ENCODE data around the gene PBRM1.

PBRM1 gene

DNA sequence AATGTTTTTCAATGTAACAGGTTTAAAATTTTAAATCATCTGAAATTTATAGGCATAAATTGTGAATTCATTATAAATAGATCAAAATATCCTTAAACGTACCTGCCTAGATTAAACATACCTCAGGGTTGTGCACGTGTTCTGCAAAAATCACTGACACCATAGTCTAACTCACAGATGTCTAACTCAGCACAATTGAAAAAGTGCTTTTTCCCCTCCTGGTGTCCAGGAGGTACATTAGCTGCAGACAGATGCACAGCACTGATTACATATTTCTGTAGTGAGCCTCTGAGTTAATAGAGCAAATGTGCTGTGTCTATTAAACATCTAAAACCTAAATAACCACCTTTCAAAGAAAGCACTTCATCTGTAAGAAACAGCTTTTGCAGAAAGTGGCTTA, 138.6 kb downstream of the PBRM1 start:
- no peak for DNase-seq (ENCODE audit: low spot score)

GRCh38 chr3:52546111-52546901, 139.4 kb downstream of the PBRM1 start:
- Histone ChIP-seq H3K4me3 (no peak overlapping the region), H3K27ac (no peak overlapping the region)
- no peak for DNase-seq (ENCODE audit: low spot score)
- TF ChIP-seq CTCF (IDR thresholded peaks at IDR 0.05): no peak

More for the DNA sequence above, 138.6 kb downstream of the PBRM1 start:
- Histone ChIP-seq H3K27ac (no peak overlapping the region), H3K4me3 (no peak overlapping the region)
- no peak for TF ChIP-seq CTCF (IDR thresholded peaks at IDR 0.05)

GRCh38 chr3:52544937-52545336, 140.8 kb downstream of the PBRM1 start:
- H3K27ac ChIP-seq: no peak overlapping the region
- no peak for TF ChIP-seq CTCF (IDR thresholded peaks at IDR 0.05)
- no peak for DNase-seq (ENCODE audit: low spot score)
- no peak overlapping the region for H3K4me3 ChIP-seq

DNA sequence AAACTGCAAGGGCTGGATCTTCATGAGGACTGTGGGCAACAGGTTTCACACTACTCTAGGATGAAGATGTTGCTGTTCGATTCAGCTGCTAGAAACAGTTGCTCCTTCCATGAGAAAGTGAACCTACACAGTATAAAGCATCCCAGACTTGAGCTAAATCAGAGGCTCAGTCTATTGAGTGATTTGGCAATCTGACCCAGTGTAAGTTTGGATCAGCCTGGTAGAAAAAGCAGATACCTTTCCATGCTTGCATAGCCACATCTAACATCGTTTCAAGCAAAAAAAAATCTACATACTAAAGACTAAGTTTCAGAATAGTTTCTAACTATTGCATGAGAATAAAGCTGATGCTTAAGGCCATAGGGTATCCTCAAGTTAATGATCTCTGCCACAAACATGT, 144.7 kb downstream of the PBRM1 start:
- no peak for TF ChIP-seq CTCF (IDR thresholded peaks at IDR 0.05)
- no peak overlapping the region for H3K27ac ChIP-seq
- DNase-seq (ENCODE audit: low spot score): no peak
- no peak overlapping the region for H3K4me3 ChIP-seq

DNA sequence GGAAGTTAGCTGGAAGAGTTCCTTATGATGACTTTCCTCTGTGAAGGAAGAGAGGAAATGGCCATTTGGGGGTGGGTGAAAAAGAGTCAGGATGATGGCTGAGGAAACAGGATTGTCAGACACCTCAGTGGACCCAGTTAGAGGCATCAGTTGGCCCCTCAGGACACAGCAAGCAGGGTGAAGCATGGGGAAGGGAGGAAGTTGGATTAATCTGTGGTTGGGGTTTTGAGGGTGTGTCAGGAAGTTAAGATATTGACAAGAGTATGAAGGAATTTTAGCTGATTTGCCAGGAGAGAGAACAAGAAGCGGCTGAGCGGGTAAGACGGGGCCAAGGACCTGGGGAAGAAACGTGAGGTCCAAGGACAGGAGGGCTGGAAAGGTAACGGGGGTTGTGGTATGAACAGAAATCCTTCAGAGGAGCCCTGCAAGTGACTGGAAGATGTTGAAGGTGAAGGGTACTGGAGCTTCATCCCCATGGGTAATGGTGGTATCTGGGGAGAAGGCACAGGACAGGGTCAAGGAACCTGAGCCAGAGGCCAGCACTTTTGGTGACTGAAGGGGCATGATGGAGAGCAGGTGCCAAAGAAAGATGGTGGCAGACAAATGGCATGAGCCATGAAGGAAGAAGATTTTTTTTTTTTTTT, 146.6 kb downstream of the PBRM1 start:
- Histone ChIP-seq H3K4me3 (peak overlapping the region; percentile 91), H3K27ac (no peak overlapping the region)
- no peak for TF ChIP-seq CTCF (IDR thresholded peaks at IDR 0.05)
- DNase-seq (ENCODE audit: low spot score): no peak

DNA sequence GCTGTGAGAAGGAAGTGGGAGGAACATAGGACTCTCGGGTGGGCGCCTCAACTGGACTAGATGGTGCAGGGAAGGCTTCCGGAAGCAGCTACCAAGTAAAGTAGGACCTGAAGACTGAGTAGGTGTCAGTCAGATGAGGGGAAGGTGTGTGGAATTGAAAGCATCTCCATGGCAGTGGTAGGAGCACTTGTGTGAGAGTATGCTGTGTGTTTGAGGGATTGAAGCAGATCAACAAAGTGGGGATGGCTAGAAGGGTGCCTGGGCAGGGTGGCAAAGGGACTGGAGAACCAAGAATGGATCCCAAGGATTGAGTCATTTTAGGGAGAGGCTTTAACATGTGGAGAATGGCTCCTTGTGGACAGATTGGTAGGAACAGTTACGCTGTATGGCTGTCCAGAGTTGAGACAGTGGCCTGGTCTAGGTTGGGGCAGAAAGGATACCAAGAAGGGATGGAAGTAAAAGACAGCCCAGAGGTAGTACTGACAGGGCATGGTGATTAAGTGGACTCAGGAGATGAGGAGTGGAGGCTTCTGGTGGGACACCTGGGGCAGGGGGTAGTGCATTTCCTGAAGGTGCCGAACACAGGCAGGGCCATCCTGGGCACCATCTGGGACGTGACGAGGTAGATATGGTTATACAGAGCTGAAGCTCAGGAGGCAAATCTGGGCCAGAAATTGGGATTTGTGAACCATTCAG, 147.8 kb downstream of the PBRM1 start:
- H3K4me3 ChIP-seq: peak overlapping the region; percentile 91
- TF ChIP-seq CTCF (IDR thresholded peaks at IDR 0.05): no peak
- H3K27ac ChIP-seq: peak overlapping the region; percentile 75 to 94
- DNase-seq (ENCODE audit: low spot score): no peak
